Ishikawa (cell line): ENCODE measurements around the gene CARMIL3.

ENCODE experiments used
- CEBPB ChIP-seq: IDR thresholded peaks from 2 replicates; pipeline ENCODE4 v1.6.1; 2012
- CREB1 ChIP-seq: IDR thresholded peaks from 2 replicates; pipeline ENCODE4 v1.6.1; 2012; ENCODE audit warnings: low read depth
- EGR1 ChIP-seq: IDR thresholded peaks from 2 replicates; pipeline ENCODE4 v1.6.1; 2012
- EP300 ChIP-seq: IDR thresholded peaks from 2 replicates; pipeline ENCODE4 v1.6.1; 2012; ENCODE audit warnings: borderline replicate concordance
- FOXM1 ChIP-seq: IDR thresholded peaks from 2 replicates; pipeline ENCODE4 v1.6.1; 2012; ENCODE audit warnings: low read depth, borderline replicate concordance
- NFIC ChIP-seq: IDR thresholded peaks from 2 replicates; pipeline ENCODE4 v1.6.1; 2012
- RAD21 ChIP-seq: IDR thresholded peaks from 2 replicates; pipeline ENCODE4 v1.6.1; 2012; ENCODE audit warnings: low read depth
- TAF1 ChIP-seq: IDR thresholded peaks from 2 replicates; pipeline ENCODE4 v1.6.1; 2012; ENCODE audit warnings: low read depth, mild to moderate bottlenecking
- TEAD4 ChIP-seq: IDR thresholded peaks from 2 replicates; pipeline ENCODE4 v1.6.1; 2012
- YY1 ChIP-seq: IDR thresholded peaks from 2 replicates; pipeline ENCODE4 v1.6.1; 2012; ENCODE audit warnings: low read depth
- ZBTB7A ChIP-seq: IDR thresholded peaks from 2 replicates; pipeline ENCODE4 v1.6.1; 2012; ENCODE audit warnings: low read depth
- TF ChIP-seq, protein P1 (sequence below): IDR thresholded peaks from 2 replicates; pipeline ENCODE4 v1.6.1; 2012
- TF ChIP-seq, protein P2 (sequence below): IDR thresholded peaks from 2 replicates; pipeline ENCODE4 v1.6.1; 2012; ENCODE audit warnings: low read depth, mild to moderate bottlenecking
- TF ChIP-seq, protein P3 (sequence below): IDR thresholded peaks from 2 replicates; pipeline ENCODE4 v1.6.1; 2012

Gene CARMIL3

DNA sequence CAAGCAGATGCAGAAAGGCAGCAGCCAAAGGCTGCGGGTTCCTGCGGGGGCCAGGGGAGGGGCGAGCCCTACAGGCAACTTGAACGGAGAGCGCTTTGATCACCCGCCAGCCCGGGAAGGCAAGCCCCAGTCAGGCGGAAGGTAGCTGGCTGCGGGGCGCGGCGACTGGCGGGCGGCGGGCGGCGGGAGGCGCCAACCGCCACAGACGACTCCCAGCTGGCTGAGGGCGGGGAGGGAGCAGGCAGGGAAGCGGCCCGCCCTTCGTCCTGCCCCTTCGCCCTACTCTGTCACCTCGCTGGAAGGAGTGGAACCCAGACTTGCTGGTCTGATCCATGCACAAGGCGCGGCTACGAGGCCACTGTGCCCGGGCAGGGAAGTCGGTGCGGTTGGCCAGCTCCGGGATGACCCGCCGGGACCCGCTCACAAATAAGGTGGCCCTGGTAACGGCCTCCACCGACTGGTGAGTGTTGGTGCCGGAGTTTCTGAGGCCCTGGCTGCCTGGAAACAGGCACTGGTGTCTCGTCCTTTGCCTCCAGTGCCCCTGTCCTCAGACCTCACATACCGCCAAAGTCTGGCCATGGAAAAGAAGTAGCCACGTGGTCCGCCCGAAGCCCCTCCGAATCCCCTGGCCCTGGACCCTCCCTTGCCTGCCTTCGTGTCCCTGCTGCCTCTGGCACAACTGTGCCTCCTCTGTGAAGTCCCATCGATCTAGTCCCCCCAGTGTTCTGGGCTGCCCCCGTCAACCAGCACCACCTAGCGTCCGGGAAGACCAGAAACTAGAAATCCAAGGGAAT, 15.4 kb upstream of the CARMIL3 start:
- TF ChIP-seq, protein P1, sequence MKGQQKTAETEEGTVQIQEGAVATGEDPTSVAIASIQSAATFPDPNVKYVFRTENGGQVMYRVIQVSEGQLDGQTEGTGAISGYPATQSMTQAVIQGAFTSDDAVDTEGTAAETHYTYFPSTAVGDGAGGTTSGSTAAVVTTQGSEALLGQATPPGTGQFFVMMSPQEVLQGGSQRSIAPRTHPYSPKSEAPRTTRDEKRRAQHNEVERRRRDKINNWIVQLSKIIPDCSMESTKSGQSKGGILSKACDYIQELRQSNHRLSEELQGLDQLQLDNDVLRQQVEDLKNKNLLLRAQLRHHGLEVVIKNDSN, result no peak; the same call in 1 of the 2 replicates
- no peak for TF ChIP-seq TEAD4
- TF ChIP-seq RAD21, result peak; percentile 63
- no peak for TF ChIP-seq YY1
- TF ChIP-seq, protein P2, sequence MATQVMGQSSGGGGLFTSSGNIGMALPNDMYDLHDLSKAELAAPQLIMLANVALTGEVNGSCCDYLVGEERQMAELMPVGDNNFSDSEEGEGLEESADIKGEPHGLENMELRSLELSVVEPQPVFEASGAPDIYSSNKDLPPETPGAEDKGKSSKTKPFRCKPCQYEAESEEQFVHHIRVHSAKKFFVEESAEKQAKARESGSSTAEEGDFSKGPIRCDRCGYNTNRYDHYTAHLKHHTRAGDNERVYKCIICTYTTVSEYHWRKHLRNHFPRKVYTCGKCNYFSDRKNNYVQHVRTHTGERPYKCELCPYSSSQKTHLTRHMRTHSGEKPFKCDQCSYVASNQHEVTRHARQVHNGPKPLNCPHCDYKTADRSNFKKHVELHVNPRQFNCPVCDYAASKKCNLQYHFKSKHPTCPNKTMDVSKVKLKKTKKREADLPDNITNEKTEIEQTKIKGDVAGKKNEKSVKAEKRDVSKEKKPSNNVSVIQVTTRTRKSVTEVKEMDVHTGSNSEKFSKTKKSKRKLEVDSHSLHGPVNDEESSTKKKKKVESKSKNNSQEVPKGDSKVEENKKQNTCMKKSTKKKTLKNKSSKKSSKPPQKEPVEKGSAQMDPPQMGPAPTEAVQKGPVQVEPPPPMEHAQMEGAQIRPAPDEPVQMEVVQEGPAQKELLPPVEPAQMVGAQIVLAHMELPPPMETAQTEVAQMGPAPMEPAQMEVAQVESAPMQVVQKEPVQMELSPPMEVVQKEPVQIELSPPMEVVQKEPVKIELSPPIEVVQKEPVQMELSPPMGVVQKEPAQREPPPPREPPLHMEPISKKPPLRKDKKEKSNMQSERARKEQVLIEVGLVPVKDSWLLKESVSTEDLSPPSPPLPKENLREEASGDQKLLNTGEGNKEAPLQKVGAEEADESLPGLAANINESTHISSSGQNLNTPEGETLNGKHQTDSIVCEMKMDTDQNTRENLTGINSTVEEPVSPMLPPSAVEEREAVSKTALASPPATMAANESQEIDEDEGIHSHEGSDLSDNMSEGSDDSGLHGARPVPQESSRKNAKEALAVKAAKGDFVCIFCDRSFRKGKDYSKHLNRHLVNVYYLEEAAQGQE, result no peak
- TF ChIP-seq ZBTB7A, result no peak
- TF ChIP-seq FOXM1, result no peak
- TF ChIP-seq, protein P3, sequence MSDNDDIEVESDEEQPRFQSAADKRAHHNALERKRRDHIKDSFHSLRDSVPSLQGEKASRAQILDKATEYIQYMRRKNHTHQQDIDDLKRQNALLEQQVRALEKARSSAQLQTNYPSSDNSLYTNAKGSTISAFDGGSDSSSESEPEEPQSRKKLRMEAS, result peak; percentile 46
- no peak for TF ChIP-seq EP300

DNA sequence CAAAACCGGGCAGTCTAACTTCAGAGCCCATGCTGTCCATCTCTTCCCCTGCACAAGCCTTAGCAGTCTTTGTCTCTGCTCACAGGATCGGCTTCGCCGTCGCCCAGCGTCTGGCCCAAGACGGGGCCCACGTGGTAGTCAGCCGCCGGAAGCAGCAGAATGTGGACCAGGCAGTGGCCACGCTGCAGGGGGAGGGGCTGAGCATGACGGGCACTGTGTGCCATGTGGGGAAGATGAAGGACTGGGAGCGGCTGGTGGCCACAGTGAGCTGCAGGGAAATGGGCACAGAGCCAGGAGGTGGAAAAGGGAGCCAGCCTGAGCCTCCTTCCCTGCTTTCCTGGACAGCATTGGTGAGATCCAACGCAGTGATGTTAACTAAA, 14.2 kb upstream of the CARMIL3 start:
- TF ChIP-seq TAF1, result no peak
- no peak for TF ChIP-seq ZBTB7A
- TF ChIP-seq RAD21, result no peak
- TF ChIP-seq CREB1, result no peak
- TF ChIP-seq NFIC, result 0 out of 2 replicates have a peak, but pooled peaks have one; percentile 7

DNA sequence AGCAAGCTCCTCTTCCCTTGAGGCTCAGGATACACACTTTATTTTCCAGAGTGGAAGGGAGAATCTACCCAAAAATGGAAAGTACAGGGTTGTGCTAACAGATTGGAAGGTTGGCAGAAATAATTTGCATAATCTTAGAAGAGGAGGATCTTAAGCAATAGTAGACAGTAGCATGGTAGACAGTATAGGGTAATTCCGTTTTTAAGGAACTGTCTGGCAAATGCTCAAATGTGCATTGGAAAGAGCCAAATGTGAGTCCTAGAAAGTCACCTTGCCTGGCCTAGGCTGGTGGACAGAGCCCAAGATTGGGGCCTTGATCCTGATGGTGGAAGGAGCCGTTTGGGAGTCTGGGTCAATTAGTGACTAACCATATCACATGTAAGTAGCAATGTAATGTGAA, 13.1 kb upstream of the CARMIL3 start:
- TF ChIP-seq NFIC (no peak), TEAD4 (no peak), CREB1 (no peak), FOXM1 (no peak), ZBTB7A (no peak), RAD21 (no peak), TAF1 (no peak)
- TF ChIP-seq, protein P2, result no peak
- TF ChIP-seq, protein P3, result no peak

DNA sequence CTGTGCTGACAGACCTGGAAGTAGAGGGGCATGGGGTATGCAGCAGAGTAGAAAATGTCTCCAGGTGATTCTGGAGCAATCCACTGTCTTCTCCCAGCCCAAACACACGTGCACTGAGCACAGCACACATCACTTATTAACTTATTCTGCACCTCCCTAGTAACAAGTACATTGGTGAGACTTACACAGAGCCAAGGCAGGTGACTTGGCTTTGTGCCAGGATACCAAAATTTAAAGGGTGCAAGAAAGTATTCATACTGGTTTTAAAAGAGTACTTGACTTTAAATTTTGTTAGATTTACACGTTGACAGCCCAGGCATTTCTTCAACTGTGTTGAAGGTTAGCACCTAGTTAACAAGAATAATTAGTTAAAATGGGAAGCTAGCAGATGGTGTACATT, 11.1 kb upstream of the CARMIL3 start:
- peak; percentile 23; the same call in 1 of the 2 replicates for TF ChIP-seq NFIC
- no peak for TF ChIP-seq TEAD4
- no peak for TF ChIP-seq TAF1

DNA sequence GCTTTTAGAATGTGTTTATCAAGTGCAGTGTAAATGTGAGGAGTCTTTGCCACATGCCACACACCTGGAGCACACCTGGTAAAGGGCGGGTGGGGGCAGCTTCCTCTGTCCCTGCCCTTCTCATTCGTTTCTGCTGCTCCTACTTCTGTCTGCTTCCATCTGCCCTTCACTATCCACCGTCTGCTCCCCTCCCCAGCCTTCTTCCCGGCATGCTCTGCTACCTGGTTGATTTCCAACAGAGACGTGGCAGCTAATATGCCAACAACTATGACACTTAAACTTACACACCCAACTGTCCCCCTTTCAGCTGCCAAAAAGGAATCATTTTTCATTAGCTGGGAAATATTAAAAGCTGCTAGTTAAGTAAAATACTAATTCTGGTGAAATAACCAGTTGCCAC, 9.1 kb upstream of the CARMIL3 start:
- TF ChIP-seq EGR1, result no peak
- no peak for TF ChIP-seq TAF1
- no peak for TF ChIP-seq CEBPB
- TF ChIP-seq NFIC, result no peak

DNA sequence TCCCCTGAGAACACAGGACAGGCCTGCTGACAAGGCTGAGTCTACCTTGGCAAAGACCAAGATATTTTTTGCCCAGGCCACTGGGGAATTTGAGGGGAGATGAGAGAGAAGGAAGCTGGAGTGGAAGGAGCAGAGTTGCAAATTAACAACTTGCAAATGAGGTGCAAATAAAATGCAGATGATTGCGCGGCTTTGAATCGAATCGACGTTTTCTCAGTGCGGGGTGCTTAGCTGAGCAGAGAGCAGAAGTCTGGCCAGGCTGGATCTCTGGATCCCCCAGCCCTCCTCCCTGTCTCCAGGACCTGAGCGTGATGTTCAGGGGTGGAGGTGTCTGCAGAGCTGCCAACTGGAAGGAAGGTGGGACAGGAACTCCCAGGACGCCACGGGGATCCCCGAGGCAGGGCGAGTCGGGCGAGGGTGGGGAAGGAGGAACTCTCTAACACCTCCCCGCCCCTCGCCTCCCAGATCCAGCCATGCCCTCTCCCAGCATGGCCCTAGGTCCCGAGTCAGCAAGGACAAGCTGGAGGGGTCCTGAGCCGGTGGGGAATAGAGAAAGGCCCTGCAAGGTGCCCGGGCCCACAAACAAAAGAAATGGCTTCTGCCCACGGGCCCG, 527 bp upstream of the CARMIL3 start:
- TF ChIP-seq, protein P3, result no peak
- TF ChIP-seq, protein P1, result no peak
- TF ChIP-seq EP300, result no peak
- TF ChIP-seq FOXM1, result no peak
- TF ChIP-seq YY1, result no peak
- TF ChIP-seq CREB1, result no peak
